BLaER1 (cell line): Measurements from ENCODE around the gene KIAA1671.
A peak's percentile ranks its signal among the peaks of the same experiment; 100 is the strongest.

Source experiments
- H3K27ac ChIP-seq: shearing (Covaris generic); formaldehyde crosslinking; 2 replicates; pipeline ENCODE4 v1.8.1; 2022
- H3K27me3 ChIP-seq: shearing (Covaris generic); formaldehyde crosslinking; 2 replicates; pipeline ENCODE4 v1.8.1; 2022
- H3K36me3 ChIP-seq: shearing (Covaris generic); formaldehyde crosslinking; 2 replicates; pipeline ENCODE4 v1.8.1; 2022
- H3K4me1 ChIP-seq: shearing (Covaris generic); formaldehyde crosslinking; 2 replicates; pipeline ENCODE4 v1.8.1; 2022
- H3K4me2 ChIP-seq: shearing (Covaris generic); formaldehyde crosslinking; 2 replicates; pipeline ENCODE4 v1.8.1; 2022
- H3K4me3 ChIP-seq: shearing (Covaris generic); formaldehyde crosslinking; 2 replicates; pipeline ENCODE4 v1.8.1; 2022
- H3K9ac ChIP-seq: shearing (Covaris generic); formaldehyde crosslinking; 2 replicates; pipeline ENCODE4 v1.8.1; 2022
- H3K9me3 ChIP-seq: shearing (Covaris generic); formaldehyde crosslinking; 2 replicates; pipeline ENCODE4 v1.8.1; 2022
- H4K20me1 ChIP-seq: shearing (Covaris generic); formaldehyde crosslinking; 2 replicates; pipeline ENCODE4 v1.8.1; 2022
- Cebpa-rat ChIP-seq: shearing (Covaris generic); IDR thresholded peaks from 2 replicates; pipeline ENCODE4 v1.8.1; 2022

The KIAA1671 gene

DNA sequence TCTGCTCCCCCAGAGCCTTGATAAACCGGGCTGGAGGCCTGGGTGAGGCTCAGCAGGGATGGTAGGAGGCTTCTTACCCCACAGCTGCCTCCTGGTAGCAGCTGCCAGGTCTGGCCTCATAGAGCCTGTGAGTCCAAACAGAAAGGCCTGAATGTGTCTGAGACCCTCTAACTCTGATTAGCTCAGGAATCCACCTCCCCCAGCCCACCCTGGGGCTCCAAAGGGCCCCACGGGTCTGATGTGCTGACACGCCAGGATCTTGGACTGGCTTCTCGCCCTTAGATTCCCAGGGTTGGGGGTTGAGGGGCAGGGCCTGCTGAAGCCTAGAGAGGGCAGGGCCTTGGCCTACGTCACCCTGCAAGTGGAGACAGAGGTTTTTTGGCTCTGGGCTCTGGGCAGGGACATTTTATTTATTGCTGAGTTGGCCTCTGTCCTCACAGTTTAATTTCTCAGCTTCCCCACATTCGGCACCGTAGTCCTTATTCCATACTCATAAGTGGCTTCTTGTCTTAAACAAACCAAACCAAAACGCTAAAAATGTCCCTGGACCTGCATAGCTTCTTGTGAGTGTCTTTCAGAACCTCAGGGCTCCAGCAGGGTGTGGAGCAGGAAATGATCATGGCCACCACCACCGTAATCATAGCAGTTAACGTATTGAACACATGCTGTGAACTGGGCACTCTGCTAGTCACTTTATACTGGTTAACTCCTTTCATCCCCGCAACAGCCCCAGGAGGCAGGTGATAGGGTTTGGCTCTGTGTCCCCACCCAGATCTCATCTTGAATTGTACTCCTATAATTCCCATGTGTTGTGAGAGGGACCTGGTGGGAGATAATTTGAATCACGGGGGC lies 25.1 kb downstream of the KIAA1671 start:
- H3K36me3 ChIP-seq = no peaks in the 10 kb centered on the region
- H3K9ac ChIP-seq = no peak overlapping the region
- TF ChIP-seq Cebpa-rat = no peak
- no peak overlapping the region for H3K27ac ChIP-seq
- H3K4me1 ChIP-seq = 0 out of 2 replicates have a peak, but pooled peaks cover 10% of the 10 kb centered on the region
- no peaks in the 10 kb centered on the region for H4K20me1 ChIP-seq
- H3K4me2 ChIP-seq = no peak overlapping the region
- no peaks in the 10 kb centered on the region for H3K27me3 ChIP-seq
- no peak overlapping the region for H3K4me3 ChIP-seq
- no peaks in the 10 kb centered on the region for H3K9me3 ChIP-seq

DNA sequence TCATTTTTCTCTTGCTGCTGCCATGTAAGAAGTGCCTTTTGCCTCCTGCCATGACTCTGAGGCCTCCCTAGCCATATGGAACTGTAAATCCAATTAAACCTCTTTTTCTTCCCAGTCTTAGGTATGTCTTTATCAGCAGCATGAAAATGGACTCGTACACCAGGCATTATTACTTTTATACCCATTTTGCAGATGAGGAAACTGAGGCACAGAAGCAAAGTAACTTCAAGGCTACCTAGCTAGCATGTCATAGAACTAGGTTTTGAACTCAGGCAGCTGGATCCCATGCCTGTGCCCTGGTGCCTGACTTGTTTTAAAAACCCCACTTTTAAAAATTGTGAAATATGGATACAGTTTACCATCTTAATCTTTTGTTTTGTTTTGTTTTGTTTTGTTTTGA lies 25.8 kb downstream of the KIAA1671 start:
- no peak overlapping the region for H3K27ac ChIP-seq

DNA sequence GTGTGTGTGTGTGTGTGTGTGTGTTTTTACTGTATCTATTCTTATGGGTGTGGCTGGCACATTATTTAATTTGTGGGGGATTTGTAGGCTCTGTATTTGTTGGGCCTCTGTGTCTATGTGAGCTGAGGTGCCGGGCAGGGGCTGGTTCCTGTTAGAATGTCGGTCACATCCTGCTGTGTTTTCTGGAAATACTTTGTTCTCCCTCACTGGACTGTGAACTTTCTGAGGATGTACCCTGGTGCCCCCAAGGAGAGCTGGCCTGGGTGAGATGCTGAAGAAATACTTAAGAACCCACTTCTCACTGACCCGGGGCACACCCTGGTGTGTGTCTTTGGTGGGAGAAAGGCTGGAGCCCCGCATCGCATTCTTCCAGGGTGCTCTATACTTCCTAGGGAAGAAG lies 28.6 kb downstream of the KIAA1671 start:
- no peak overlapping the region for H3K4me3 ChIP-seq
- no peaks in the 10 kb centered on the region for H3K36me3 ChIP-seq
- no peaks in the 10 kb centered on the region for H4K20me1 ChIP-seq
- H3K4me2 ChIP-seq = no peak overlapping the region
- H3K4me1 ChIP-seq = peaks cover 8% of the 10 kb centered on the region
- no peaks in the 10 kb centered on the region for H3K9me3 ChIP-seq
- TF ChIP-seq Cebpa-rat = no peak
- H3K27me3 ChIP-seq = no peaks in the 10 kb centered on the region
- no peak overlapping the region for H3K9ac ChIP-seq
- H3K27ac ChIP-seq = no peak overlapping the region

More for the DNA sequence above, 25.8 kb downstream of the KIAA1671 start:
- TF ChIP-seq Cebpa-rat = no peak
- H3K4me3 ChIP-seq = no peak overlapping the region
- 0 out of 2 replicates have a peak, but pooled peaks cover 10% of the 10 kb centered on the region for H3K4me1 ChIP-seq
- no peaks in the 10 kb centered on the region for H3K9me3 ChIP-seq
- no peak overlapping the region for H3K4me2 ChIP-seq
- H3K27me3 ChIP-seq = no peaks in the 10 kb centered on the region
- H3K36me3 ChIP-seq = no peaks in the 10 kb centered on the region
- H4K20me1 ChIP-seq = no peaks in the 10 kb centered on the region
- no peak overlapping the region for H3K9ac ChIP-seq

DNA sequence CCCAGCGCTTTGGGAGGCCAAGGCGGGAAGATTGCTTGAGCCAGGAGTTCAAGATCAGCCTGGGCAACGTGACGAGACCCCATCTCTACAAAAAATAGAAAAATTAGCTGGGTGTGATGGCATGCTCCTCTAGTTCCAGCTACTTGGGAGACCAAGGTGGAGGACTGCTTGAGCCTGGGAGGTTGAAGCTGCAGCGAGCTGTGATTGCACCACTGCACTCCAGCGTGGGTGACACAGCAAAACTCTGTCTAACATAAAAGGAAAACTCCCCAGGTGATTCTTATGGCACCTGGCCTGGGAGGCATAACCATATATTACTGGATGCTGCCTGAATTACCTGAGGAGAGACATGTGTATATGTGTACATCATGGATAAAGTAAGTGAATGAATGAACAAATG lies 29.1 kb downstream of the KIAA1671 start:
- no peak for TF ChIP-seq Cebpa-rat
- Histone ChIP-seq H3K4me1 (peaks cover 12% of the 10 kb centered on the region), H3K36me3 (no peaks in the 10 kb centered on the region), H3K9me3 (no peaks in the 10 kb centered on the region), H3K4me3 (no peak overlapping the region), H3K27me3 (no peaks in the 10 kb centered on the region), H3K4me2 (no peak overlapping the region), H3K9ac (no peak overlapping the region), H3K27ac (no peak overlapping the region), H4K20me1 (no peaks in the 10 kb centered on the region)

DNA sequence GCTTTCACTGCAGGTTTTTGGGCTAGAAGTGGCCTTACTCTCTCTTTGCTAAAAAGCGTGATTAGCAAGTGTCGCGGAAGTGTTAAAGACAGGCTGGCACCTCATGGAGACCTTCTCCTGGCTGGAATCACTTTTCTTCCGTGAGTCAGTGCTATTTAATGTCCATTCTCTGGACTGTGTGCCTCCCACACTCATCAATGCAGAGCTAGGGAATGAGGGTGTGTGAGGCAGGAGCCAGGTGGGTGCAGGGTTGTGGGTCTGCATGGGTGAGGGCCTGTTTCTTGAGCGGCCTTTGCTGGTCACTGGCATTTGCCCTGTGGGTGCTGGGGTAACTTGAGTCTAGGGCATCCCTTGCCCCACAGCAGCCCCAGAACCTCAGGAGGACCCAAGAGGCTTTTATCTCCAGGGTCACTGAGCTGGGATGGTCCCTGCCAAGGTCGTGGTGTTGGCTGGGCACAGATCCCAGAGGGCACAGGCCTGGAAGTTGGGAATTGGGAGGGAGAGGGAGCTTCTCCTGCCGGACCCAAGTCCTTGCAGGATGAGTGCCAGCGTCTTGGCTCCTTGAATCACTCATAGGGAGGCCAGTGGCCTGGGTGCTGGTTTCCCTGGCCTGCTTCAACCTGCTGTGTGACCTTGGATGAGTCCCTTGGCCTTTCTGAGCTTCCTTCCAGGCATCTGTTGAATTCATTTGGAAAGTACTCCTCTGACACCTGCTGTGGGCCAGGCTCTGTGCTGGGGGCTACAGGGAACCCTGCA lies 30.0 kb downstream of the KIAA1671 start:
- Histone ChIP-seq H3K9ac (no peak overlapping the region), H3K27me3 (no peaks in the 10 kb centered on the region), H3K9me3 (no peaks in the 10 kb centered on the region), H3K27ac (no peak overlapping the region), H3K4me2 (no peak overlapping the region), H4K20me1 (no peaks in the 10 kb centered on the region), H3K4me1 (peaks cover 18% of the 10 kb centered on the region), H3K36me3 (no peaks in the 10 kb centered on the region), H3K4me3 (no peak overlapping the region)
- no peak for TF ChIP-seq Cebpa-rat

DNA sequence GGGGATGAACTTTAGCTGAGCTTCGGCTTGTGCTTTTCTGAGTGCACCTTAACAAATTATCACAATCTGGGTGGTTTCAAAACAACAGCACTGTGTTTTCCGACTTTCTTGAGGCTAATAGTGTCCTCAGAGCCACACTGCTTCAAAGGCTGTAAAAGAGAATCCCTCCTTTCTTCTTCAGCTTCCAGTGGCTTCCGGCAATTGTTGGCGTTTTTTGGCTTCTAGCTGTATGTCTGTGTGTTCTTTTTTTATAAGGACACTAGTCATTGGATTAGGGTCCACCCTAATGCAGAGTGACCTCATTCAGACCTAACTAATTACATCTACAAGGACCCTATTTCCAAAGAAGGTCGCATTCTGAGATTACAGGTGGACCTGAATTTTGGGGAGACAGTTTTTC lies 30.6 kb downstream of the KIAA1671 start:
- Histone ChIP-seq H3K4me1 (peaks cover 18% of the 10 kb centered on the region), H3K9me3 (no peaks in the 10 kb centered on the region), H3K9ac (no peak overlapping the region), H3K36me3 (no peaks in the 10 kb centered on the region), H3K27ac (no peak overlapping the region), H3K4me2 (no peak overlapping the region), H3K4me3 (no peak overlapping the region), H3K27me3 (no peaks in the 10 kb centered on the region), H4K20me1 (no peaks in the 10 kb centered on the region)
- TF ChIP-seq Cebpa-rat = no peak

DNA sequence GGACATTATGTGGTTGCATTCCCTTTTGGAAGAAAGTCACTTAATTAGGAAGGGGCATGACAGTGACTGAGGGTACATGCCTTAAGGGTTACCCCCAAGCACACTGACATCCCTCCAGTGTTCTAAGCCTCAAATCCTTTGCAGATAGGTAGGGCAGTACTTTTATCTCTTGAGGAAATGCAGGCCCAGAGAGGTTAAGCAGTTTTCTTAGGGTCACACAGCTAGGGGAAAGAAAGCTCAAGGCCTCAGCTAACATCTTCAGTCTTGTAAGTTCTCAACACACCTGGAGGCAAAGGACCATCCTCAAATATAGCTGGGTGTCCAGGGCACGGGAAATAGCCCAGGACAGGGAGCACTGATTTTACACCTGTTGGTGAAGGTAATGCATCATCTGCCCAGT lies 31.6 kb downstream of the KIAA1671 start:
- TF ChIP-seq Cebpa-rat = no peak
- Histone ChIP-seq H3K4me1 (peaks cover 18% of the 10 kb centered on the region), H4K20me1 (no peaks in the 10 kb centered on the region; the same call in 1 of the 2 replicates), H3K27ac (no peak overlapping the region), H3K4me2 (no peak overlapping the region), H3K9ac (no peak overlapping the region), H3K4me3 (no peak overlapping the region), H3K9me3 (no peaks in the 10 kb centered on the region), H3K36me3 (no peaks in the 10 kb centered on the region), H3K27me3 (no peaks in the 10 kb centered on the region)

DNA sequence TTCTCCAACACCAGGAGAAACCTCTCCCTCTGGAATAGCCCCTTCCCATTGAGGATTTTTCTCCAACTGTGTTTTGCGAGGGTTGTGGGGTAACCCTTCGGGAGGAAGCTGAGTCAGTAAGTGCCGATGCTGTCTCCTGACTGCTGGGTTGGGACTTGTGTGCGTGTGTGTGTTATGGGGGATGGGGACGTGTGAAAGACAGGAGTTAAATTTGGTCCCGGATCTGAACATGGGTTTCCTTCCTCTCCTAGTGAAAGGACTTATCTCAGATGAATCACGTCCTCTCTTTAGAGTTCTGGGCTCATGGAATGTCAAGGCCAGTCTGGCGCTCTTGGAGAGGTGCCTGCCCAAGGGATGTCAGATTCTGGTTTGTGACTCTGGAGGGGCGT lies 33.3 kb downstream of the KIAA1671 start:
- Histone ChIP-seq H3K9ac (no peak overlapping the region), H3K4me3 (no peak overlapping the region), H3K27me3 (no peaks in the 10 kb centered on the region), H3K36me3 (no peaks in the 10 kb centered on the region), H3K9me3 (no peaks in the 10 kb centered on the region), H3K4me2 (peak overlapping the region; percentile 78), H4K20me1 (no peaks in the 10 kb centered on the region; the same call in 1 of the 2 replicates), H3K4me1 (peaks cover 18% of the 10 kb centered on the region), H3K27ac (no peak overlapping the region)
- TF ChIP-seq Cebpa-rat = no peak

DNA sequence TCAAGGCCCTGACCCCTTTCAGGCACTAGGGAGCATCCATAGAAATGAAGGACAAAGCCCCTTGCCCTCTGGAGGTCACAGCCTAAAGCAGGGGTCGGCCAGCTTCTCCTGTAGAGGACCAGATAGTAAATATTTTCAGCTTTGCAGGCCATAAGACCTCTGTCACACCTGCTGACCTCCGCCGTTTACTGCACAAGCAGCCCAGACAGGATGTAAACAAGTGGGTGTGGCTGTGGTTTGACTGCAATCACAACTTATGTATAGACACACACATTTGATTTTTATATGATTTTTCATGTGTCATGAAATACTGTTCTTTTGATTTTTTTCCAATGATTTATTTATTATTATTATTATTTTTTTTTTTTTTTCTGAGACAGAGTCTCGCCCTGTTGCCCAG lies 34.3 kb downstream of the KIAA1671 start:
- Histone ChIP-seq H3K9ac (no peak overlapping the region), H3K9me3 (no peaks in the 10 kb centered on the region), H3K4me2 (peak overlapping the region; percentile 53; the same call in 1 of the 2 replicates), H3K4me3 (no peak overlapping the region), H3K4me1 (peaks cover 18% of the 10 kb centered on the region), H3K36me3 (no peaks in the 10 kb centered on the region), H3K27me3 (no peaks in the 10 kb centered on the region), H4K20me1 (no peaks in the 10 kb centered on the region; the same call in 1 of the 2 replicates), H3K27ac (no peak overlapping the region)
- TF ChIP-seq Cebpa-rat = no peak

DNA sequence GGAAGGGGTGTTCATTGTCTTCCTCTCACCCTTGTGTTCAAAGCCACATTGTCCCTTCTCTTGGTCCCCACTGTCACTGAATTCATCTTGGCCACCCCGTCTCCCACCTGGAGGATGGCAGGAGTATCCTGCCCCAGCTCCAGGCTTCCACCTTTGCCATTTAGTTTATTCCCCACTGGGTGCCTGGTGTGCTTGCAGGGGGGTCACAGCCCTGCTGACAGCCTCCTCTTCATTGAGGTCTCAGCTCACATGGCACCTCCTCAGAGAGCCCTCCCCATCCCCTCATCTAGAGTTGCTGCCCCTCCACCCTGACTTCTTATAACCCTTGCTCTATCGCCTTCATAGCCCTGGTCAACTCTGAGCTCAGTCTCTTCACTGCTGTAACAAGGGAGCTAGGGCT lies 36.6 kb downstream of the KIAA1671 start:
- Histone ChIP-seq H3K4me3 (no peak overlapping the region), H3K9me3 (no peaks in the 10 kb centered on the region), H3K27me3 (peaks cover 6% of the 10 kb centered on the region; the same call in 1 of the 2 replicates), H3K36me3 (no peaks in the 10 kb centered on the region), H4K20me1 (no peaks in the 10 kb centered on the region; the same call in 1 of the 2 replicates), H3K4me1 (peaks cover 18% of the 10 kb centered on the region), H3K9ac (no peak overlapping the region), H3K27ac (no peak overlapping the region), H3K4me2 (no peak overlapping the region)
- no peak for TF ChIP-seq Cebpa-rat
